HepG2 (cell line): ENCODE measurements around the gene DPH7. TPM values are rescaled to one million over a fixed set of nuclear protein-coding genes. Genes with fewer than 3 reads are reported as not detected.

Source experiments
- ATAC-seq: fragments of 200-7000 bp; cut with Tn5 transposase; 3 replicates; pipeline ENCODE4 v1.9.1; 2020; ENCODE audit warnings: mild to moderate bottlenecking, moderate library complexity
- BruUV-seq: library from RNA; stranded (reverse); fragments of 400-500 nt; replicated peaks from 2 replicates; lab custom pipeline; 2021; lab: Mats Ljungman, UMichigan
- CTCF ChIA-PET: fragments of 300-600 bp; formaldehyde crosslinking; extraction: SDS; loops from one replicate; lab custom pipeline; 2021; ENCODE audit warnings: low total read pairs, inconsistent platforms, low intra/inter-chr PET ratio; lab: Yijun Ruan, JAX
- POLR2A ChIA-PET: fragments of 350-600 bp; sonication (Branson Sonifier 250); formaldehyde crosslinking; loops from one replicate; lab custom pipeline; 2020; ENCODE audit warnings: antibody characterized with exemption, inconsistent platforms; lab: Yijun Ruan, JAX
- DNase-seq: peaks from one replicate; pipeline ENCODE4 v3.0.0-alpha.2; 2015; ENCODE audit warnings: low spot score
- FAIRE-seq: peaks from 3 replicates; lab custom pipeline; 2011; peaks lifted over from hg19 to GRCh38; lab: Jason Lieb, UNC
- H2AFZ ChIP-seq: one replicate; pipeline ENCODE4 v1.6.1; 2011; ENCODE audit warnings: low read length, inconsistent platforms
- H3K27ac ChIP-seq: fragments of 300-600 bp; 3 replicates; pipeline ENCODE4 v1.8.0; 2011; ENCODE audit warnings: mixed run types, mild to moderate bottlenecking, mixed read lengths, low read length, inconsistent platforms; ENCODE audit not compliant: insufficient read depth; ENCODE audit errors: extremely low read length
- H3K27me3 ChIP-seq, 2 experiments: fragments of 200-600 bp in 1 of 2; 2 replicates in 1 of 2; 3 replicates in 1 of 2; pipeline versions ENCODE4 v1.6.0 to v1.8.0; 2011; ENCODE audit warnings: low read length in 2 of 2, mild to moderate bottlenecking in 2 of 2, moderate library complexity in 2 of 2, inconsistent platforms in 1 of 2; ENCODE audit not compliant: insufficient read depth in 2 of 2, control insufficient read depth in 1 of 2
- H3K36me3 ChIP-seq, 2 experiments: fragments of 200-600 bp in 1 of 2; replicated peaks in 1 of 2; 2 replicates in 1 of 2; 3 replicates in 1 of 2; pipeline versions ENCODE4 v1.5.1 to v1.8.0; 2011; ENCODE audit warnings: low read length in 2 of 2, inconsistent platforms in 1 of 2; ENCODE audit not compliant: insufficient read depth in 2 of 2, control insufficient read depth in 1 of 2
- H3K4me1 ChIP-seq: 2 replicates; pipeline ENCODE4 v1.5.1; 2012; ENCODE audit warnings: low read length, inconsistent platforms; ENCODE audit not compliant: insufficient read depth
- H3K4me2 ChIP-seq: 2 replicates; pipeline ENCODE4 v1.6.0; 2011; ENCODE audit warnings: low read depth, low read length, inconsistent platforms
- H3K4me3 ChIP-seq, 3 experiments: fragments of 200-600 bp in 1 of 3; sonication (generic), shearing (Covaris generic) in 1 of 3; replicated peaks in 1 of 3; 2 replicates each; pipeline ENCODE4 v1.5.1; 2011 to 2016; ENCODE audit warnings: low read length in 3 of 3, inconsistent platforms in 2 of 3, low read depth in 2 of 3, mild to moderate bottlenecking in 2 of 3, control low read depth in 1 of 3, mixed read lengths in 1 of 3; ENCODE audit not compliant: insufficient read depth in 1 of 3
- H3K79me2 ChIP-seq: one replicate; pipeline ENCODE4 v1.6.1; 2011; ENCODE audit warnings: low read length, inconsistent platforms; ENCODE audit not compliant: insufficient read depth
- H3K9ac ChIP-seq: 2 replicates; pipeline ENCODE4 v1.6.0; 2011; ENCODE audit warnings: mild to moderate bottlenecking, low read depth, low read length, inconsistent platforms; ENCODE audit not compliant: insufficient read depth
- H3K9me3 ChIP-seq: 2 replicates; pipeline ENCODE4 v1.5.1; 2012; ENCODE audit warnings: mild to moderate bottlenecking, low read length
- H4K20me1 ChIP-seq: 2 replicates; pipeline ENCODE4 v1.6.0; 2011; ENCODE audit warnings: inconsistent platforms, mild to moderate bottlenecking, low read length, moderate library complexity; ENCODE audit not compliant: insufficient read depth
- EP300 ChIP-seq, 3 experiments: sonication (generic) in 1 of 3; formaldehyde crosslinking in 1 of 3; IDR thresholded peaks; 2 replicates each; pipeline versions ENCODE4 v1.5.1 to v1.6.1; 2011 to 2020; ENCODE audit warnings: low read depth in 2 of 3, low read length in 2 of 3, borderline replicate concordance in 1 of 3, improper control_type of control experiment in 1 of 3, mild to moderate bottlenecking in 1 of 3, missing genetic modification reagents in 1 of 3, moderate library complexity in 1 of 3
- GABPA ChIP-seq, 2 experiments: IDR thresholded peaks; 2 replicates each; pipeline ENCODE4 v1.6.1; 2011 to 2016; ENCODE audit warnings: low read depth in 2 of 2, low read length in 1 of 2, missing biosample characterization in 1 of 2, missing genetic modification characterization in 1 of 2
- PCBP1 ChIP-seq: fragments of 200-400 bp; formaldehyde crosslinking; IDR thresholded peaks from 2 replicates; pipeline ENCODE4 v1.6.1; 2017; ENCODE audit warnings: mild to moderate bottlenecking, low read depth, low read length, borderline replicate concordance
- POLR2A ChIP-seq, 2 experiments: IDR thresholded peaks; 2 replicates each; pipeline ENCODE4 v1.6.1; 2011; ENCODE audit warnings: low read depth in 2 of 2, low read length in 2 of 2, mild to moderate bottlenecking in 1 of 2, moderate library complexity in 1 of 2; ENCODE audit not compliant: insufficient read depth in 1 of 2
- POLR2G ChIP-seq: fragments of 200-400 bp; formaldehyde crosslinking; IDR thresholded peaks from 2 replicates; pipeline ENCODE4 v1.6.1; 2018; ENCODE audit warnings: mild to moderate bottlenecking, low read depth, low read length, moderate library complexity
- PRPF4 ChIP-seq: fragments of 200-400 bp; formaldehyde crosslinking; IDR thresholded peaks from 2 replicates; pipeline ENCODE4 v1.6.1; 2016; ENCODE audit warnings: low read length, low read depth; ENCODE audit not compliant: poor library complexity, severe bottlenecking
- SALL1 ChIP-seq: sonication (generic); formaldehyde crosslinking; IDR thresholded peaks from 2 replicates; pipeline ENCODE4 v1.8.0; 2022; ENCODE audit warnings: mild to moderate bottlenecking, missing genetic modification reagents
- ZFX ChIP-seq: sonication (generic); formaldehyde crosslinking; IDR thresholded peaks from 2 replicates; pipeline ENCODE4 v1.4.0; 2020; ENCODE audit warnings: mild to moderate bottlenecking, low read depth, missing genetic modification reagents, moderate library complexity
- ZZZ3 ChIP-seq: sonication (generic); formaldehyde crosslinking; IDR thresholded peaks from 2 replicates; pipeline ENCODE4 v1.4.0; 2020; ENCODE audit warnings: missing genetic modification reagents, mild to moderate bottlenecking, borderline replicate concordance
- WGBS: methylation state at CpG from one replicate; pipeline ENCODE4 v1.1.6; 2017; ENCODE audit warnings: low lambda C conversion rate; 5-methylcytosine and 5-hydroxymethylcytosine counted together
- in situ Hi-C: cut with HindIII; loops from 2 replicates; pipeline ENCODE4 v1.10.0; 2017; ENCODE audit warnings: low pct_unique_long_range_greater_than_20kb; ENCODE audit not compliant: extremely low pct_ligation_motif_present
- intact Hi-C: fragments of 100-400 bp; cut with micrococcal nuclease; formaldehyde crosslinking; loops from one replicate; pipeline ENCODE4 v1.10.0; 2022; ENCODE audit not compliant: unreplicated experiment
- polyA plus RNA-seq, 8 experiments: library from polyadenylated mRNA; depleted of rRNA in 3 of 8; stranded (reverse) in 7 of 8; unstranded in 1 of 8; fragments of >200 nt; fragmentation: Illumina TruSeq in 4 of 8; extraction: Trizol in 4 of 8; gene quantifications; 2 replicates each; pipeline versions ENCODE4 v1.2.1 to v1.2.3, GENCODE V29; 2011 to 2016; ENCODE audit warnings: low read depth in 4 of 8, missing spikeins in 1 of 8, mixed read lengths in 1 of 8; ENCODE audit not compliant: insufficient read depth in 1 of 8
- total RNA-seq, 5 experiments: library from RNA; depleted of rRNA; stranded (reverse); fragments of >200 nt; fragmentation: Illumina TruSeq; extraction: Trizol; gene quantifications; 2 replicates each; pipeline ENCODE4 v1.2.3, GENCODE V29; 2016; ENCODE audit warnings: low read depth in 1 of 5
- TF ChIP-seq, protein P1 (sequence below): sonication (generic); formaldehyde crosslinking; IDR thresholded peaks from 2 replicates; pipeline ENCODE4 v1.9.0; 2022; ENCODE audit warnings: missing genetic modification reagents, mild to moderate bottlenecking, borderline replicate concordance
- TF ChIP-seq, protein P2 (sequence below): sonication (generic); formaldehyde crosslinking; IDR thresholded peaks from 2 replicates; pipeline ENCODE4 v1.5.1; 2020; ENCODE audit warnings: mild to moderate bottlenecking, missing genetic modification reagents
- TF ChIP-seq, protein P3 (sequence below): sonication (generic); formaldehyde crosslinking; conservative IDR thresholded peaks from 2 replicates; pipeline ENCODE4 v1.8.0; 2022; ENCODE audit warnings: mild to moderate bottlenecking, moderate library complexity, missing genetic modification reagents

DPH7 gene
- total and polyA plus RNA-seq, 2 of the 13 experiments (the other 11 are each of a cell fraction or from before 2014, with no cell fraction given), result 27.6 to 31.6 TPM

DNA sequence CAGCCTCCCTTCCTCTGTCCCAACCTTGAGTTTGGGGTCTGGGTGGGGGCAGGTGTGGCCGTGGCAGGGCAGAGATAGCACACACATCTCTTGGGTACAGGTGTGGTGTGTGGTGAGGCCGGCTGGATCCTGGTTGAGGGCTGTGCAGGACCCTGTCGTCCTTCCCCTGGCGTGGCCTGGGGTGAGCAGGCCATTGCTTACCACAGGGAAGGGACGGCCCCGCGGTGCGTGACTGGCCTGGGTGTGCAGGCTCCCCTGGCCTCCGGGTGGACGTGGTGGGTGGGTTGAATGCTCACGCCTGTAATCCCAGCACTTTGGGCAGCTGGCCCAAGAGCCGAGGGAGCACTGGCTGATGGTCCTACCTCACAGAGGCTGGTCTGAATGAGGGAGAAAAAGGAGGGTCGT is 28.0 kb upstream of the DPH7 start (continued):
- TF ChIP-seq, protein P1, sequence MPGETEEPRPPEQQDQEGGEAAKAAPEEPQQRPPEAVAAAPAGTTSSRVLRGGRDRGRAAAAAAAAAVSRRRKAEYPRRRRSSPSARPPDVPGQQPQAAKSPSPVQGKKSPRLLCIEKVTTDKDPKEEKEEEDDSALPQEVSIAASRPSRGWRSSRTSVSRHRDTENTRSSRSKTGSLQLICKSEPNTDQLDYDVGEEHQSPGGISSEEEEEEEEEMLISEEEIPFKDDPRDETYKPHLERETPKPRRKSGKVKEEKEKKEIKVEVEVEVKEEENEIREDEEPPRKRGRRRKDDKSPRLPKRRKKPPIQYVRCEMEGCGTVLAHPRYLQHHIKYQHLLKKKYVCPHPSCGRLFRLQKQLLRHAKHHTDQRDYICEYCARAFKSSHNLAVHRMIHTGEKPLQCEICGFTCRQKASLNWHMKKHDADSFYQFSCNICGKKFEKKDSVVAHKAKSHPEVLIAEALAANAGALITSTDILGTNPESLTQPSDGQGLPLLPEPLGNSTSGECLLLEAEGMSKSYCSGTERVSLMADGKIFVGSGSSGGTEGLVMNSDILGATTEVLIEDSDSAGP (CRISPR knock-in tag), result 0 out of 2 replicates have a peak, but pooled peaks have one; percentile 43
- no peak for TF ChIP-seq ZZZ3 (CRISPR knock-in tag)
- TF ChIP-seq SALL1, result peak; percentile 14; the same call in 1 of the 2 replicates
- TF ChIP-seq PRPF4, result no peak

DNA sequence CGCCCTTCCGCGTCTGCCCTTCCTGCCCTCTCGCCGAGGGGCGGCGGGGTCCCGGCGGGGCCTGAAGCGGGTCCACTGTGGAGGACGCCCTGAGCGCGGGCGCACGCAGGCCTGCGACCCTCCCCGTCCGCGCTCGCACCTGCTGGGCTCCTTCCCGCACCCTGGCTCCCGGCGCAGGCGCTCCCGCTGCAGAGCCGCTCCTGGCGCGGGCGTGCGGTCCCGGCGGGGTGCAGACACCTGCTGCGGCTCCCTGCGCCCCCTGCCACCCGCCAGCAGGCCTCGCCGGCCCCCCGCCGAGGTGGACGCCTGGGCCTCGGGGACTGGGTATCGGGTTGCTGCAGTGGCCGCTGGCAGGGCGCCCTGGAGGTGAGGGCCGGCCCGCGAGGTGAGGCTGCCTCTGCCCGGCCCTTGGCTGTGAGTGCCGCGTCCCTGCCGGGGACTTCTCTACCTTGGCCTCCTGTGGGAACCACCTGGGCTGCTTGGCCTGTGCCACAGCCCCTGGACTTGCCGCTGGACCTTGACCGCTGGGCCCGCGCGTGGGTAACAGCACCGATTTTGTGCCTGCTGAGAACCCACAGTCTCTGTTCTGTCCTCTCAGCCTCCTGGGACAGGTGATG is 27.4 kb upstream of the DPH7 start:
- 0% methylated on average over 1 of the region's 57 CpGs for WGBS
- no TSS peak for BruUV-seq
- ATAC-seq (peak; percentile 21), DNase-seq (no peak), FAIRE-seq (no peak)
- H4K20me1 ChIP-seq, result no peaks in the 10 kb centered on the region; the same call in 1 of the 2 replicates
- H2AFZ ChIP-seq, result no peak overlapping the region
- H3K36me3 ChIP-seq, result no peaks in the 10 kb centered on the region
- peak overlapping the region; percentile 82 for H3K9ac ChIP-seq
- in situ Hi-C loops (no loop called here), intact Hi-C loops (loop anchor here (5.0 kb wide), 1 partner anchor 66 kb away; no protein-coding TSS in a partner anchor)
- peaks cover 30% of the 10 kb centered on the region for H3K79me2 ChIP-seq
- peak overlapping the region; percentile 79 for H3K27ac ChIP-seq
- ChIA-PET CTCF (no interaction called here), POLR2A (interaction anchor here (1.6 to 2.7 kb wide), 2 partner anchors 13 kb away, joined by 18 to 25 read pairs; partner anchors contain the start of gene EHMT1)
- H3K4me2 ChIP-seq, result peak overlapping the region; percentile 100
- H3K4me1 ChIP-seq, result peaks cover 58% of the 10 kb centered on the region
- peak overlapping the region; percentile 57 to 81 (median 77) for H3K4me3 ChIP-seq
- peaks cover 1 to 10% of the 10 kb centered on the region in 2 experiments; a peak in 3 of 5 replicates for H3K27me3 ChIP-seq
- H3K9me3 ChIP-seq, result no peaks in the 10 kb centered on the region
- TF ChIP-seq PCBP1 (0 out of 2 replicates have a peak, but pooled peaks have one; percentile 13), GABPA (IDR thresholded peaks at IDR 0.05; ENCODE audit: low read depth, low read length) (no peak), GABPA (CRISPR knock-in tag; IDR thresholded peaks at IDR 0.05; ENCODE audit: low read depth) (no peak), POLR2A (IDR thresholded peaks at IDR 0.05; ENCODE audit: insufficient read depth in 1 of 2, low read depth in 2 of 2, low read length in 2 of 2) (peak in 1 of 2 experiments; percentile 14; a peak in 1 of 4 replicates), ZFX (peak; percentile 50), POLR2G (no peak), EP300 (IDR thresholded peaks at IDR 0.05; ENCODE audit: low read depth in 2 of 2, low read length in 2 of 2) (no peak), EP300 (CRISPR knock-in tag; IDR thresholded peaks at IDR 0.05; ENCODE audit: borderline replicate concordance) (no peak)
- TF ChIP-seq, protein P2, sequence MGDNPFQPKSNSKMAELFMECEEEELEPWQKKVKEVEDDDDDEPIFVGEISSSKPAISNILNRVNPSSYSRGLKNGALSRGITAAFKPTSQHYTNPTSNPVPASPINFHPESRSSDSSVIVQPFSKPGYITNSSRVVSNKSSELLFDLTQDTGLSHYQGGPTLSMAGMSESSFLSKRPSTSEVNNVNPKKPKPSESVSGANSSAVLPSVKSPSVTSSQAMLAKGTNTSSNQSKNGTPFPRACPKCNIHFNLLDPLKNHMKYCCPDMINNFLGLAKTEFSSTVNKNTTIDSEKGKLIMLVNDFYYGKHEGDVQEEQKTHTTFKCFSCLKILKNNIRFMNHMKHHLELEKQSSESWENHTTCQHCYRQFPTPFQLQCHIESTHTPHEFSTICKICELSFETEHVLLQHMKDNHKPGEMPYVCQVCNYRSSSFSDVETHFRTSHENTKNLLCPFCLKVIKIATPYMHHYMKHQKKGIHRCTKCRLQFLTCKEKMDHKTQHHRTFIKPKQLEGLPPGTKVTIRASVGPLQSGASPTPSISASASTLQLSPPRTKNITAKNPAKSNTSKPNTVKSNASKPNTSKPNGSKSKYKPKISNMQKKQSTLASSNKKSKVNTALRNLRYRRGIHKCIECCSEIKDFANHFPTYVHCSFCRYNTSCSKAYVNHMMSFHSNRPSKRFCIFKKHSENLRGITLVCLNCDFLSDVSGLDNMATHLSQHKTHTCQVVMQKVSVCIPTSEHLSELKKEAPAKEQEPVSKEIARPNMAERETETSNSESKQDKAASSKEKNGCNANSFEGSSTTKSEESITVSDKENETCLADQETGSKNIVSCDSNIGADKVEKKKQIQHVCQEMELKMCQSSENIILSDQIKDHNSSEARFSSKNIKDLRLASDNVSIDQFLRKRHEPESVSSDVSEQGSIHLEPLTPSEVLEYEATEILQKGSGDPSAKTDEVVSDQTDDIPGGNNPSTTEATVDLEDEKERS (CRISPR knock-in tag), result no peak
- TF ChIP-seq, protein P3, sequence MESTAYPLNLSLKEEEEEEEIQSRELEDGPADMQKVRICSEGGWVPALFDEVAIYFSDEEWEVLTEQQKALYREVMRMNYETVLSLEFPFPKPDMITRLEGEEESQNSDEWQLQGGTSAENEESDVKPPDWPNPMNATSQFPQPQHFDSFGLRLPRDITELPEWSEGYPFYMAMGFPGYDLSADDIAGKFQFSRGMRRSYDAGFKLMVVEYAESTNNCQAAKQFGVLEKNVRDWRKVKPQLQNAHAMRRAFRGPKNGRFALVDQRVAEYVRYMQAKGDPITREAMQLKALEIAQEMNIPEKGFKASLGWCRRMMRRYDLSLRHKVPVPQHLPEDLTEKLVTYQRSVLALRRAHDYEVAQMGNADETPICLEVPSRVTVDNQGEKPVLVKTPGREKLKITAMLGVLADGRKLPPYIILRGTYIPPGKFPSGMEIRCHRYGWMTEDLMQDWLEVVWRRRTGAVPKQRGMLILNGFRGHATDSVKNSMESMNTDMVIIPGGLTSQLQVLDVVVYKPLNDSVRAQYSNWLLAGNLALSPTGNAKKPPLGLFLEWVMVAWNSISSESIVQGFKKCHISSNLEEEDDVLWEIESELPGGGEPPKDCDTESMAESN (CRISPR knock-in tag), result peak; percentile 34; the same call in 1 of the 2 replicates
